ENCODE measurements around the gene MTMR2.

DNA sequence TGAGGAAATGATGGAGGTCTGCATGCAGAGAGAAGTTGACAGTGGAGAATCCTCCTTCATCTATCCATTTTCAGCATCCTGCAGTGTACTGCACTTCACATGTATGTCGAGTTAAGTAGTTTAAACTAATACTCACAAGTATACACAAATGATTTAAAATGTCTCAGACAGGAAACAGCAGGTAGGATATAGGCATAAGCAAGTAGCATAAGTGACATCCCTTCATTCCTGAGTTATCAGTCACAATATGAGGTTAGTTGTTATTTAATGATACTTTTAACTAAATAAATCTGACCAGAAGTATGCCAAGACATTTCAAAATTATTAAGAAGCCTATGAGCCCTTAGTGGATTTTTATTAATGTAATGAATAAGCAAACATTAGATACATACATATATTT lies 37.4 kb downstream of the MTMR2 start:
- TF ChIP-seq EZH2 (IDR thresholded peaks at IDR 0.05; ENCODE audit: borderline replicate concordance): no peak
- TF ChIP-seq, protein P1, sequence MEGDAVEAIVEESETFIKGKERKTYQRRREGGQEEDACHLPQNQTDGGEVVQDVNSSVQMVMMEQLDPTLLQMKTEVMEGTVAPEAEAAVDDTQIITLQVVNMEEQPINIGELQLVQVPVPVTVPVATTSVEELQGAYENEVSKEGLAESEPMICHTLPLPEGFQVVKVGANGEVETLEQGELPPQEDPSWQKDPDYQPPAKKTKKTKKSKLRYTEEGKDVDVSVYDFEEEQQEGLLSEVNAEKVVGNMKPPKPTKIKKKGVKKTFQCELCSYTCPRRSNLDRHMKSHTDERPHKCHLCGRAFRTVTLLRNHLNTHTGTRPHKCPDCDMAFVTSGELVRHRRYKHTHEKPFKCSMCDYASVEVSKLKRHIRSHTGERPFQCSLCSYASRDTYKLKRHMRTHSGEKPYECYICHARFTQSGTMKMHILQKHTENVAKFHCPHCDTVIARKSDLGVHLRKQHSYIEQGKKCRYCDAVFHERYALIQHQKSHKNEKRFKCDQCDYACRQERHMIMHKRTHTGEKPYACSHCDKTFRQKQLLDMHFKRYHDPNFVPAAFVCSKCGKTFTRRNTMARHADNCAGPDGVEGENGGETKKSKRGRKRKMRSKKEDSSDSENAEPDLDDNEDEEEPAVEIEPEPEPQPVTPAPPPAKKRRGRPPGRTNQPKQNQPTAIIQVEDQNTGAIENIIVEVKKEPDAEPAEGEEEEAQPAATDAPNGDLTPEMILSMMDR (IDR thresholded peaks at IDR 0.05; ENCODE audit: poor library complexity): no peak
- TF ChIP-seq EZH2phosphoT487 (IDR thresholded peaks at IDR 0.05; ENCODE audit: low read depth, severe bottlenecking, unreplicated experiment): no peak

Data from hepatocyte (in vitro differentiated cells).